H1 (cell line): Measurements from ENCODE around the gene TMTC2. TPM values are rescaled to one million over a fixed set of nuclear protein-coding genes. Genes with fewer than 3 reads are reported as not detected.

Experiments
- CTCF ChIA-PET: fragments of 300-600 bp; sonication (Branson Sonifier 250); formaldehyde crosslinking; loops from one replicate; lab custom pipeline; 2021; ENCODE audit not compliant: partially characterized antibody; lab: Charles Lee
- POLR2A ChIA-PET: fragments of 300-600 bp; sonication (Branson Sonifier 250); formaldehyde crosslinking; loops from one replicate; lab custom pipeline; 2021; ENCODE audit warnings: inconsistent platforms; ENCODE audit not compliant: partially characterized antibody; lab: Charles Lee
- DNase-seq, 2 experiments: peaks; one replicate each; pipeline versions ENCODE4 v3.0.0 to v3.0.0-alpha.2; 2010 to 2022; ENCODE audit warnings: low spot score in 2 of 2, low read depth in 1 of 2, mixed read lengths in 1 of 2
- FAIRE-seq: peaks from 2 replicates; lab custom pipeline; 2011; peaks lifted over from hg19 to GRCh38; lab: Jason Lieb, UNC
- H2AFZ ChIP-seq: 2 replicates; pipeline ENCODE4 v1.8.1; 2012; ENCODE audit warnings: low read length, inconsistent platforms
- H2AK5ac ChIP-seq: 2 replicates; pipeline ENCODE4 v1.6.1; 2013; ENCODE audit warnings: low read depth, low read length
- H2BK120ac ChIP-seq: replicated peaks from 2 replicates; pipeline ENCODE3; 2013; ENCODE audit warnings: low read depth, low read length, inconsistent platforms
- H2BK12ac ChIP-seq: 2 replicates; pipeline ENCODE4 v1.6.1; 2013; ENCODE audit warnings: low read depth, low read length
- H2BK15ac ChIP-seq: 2 replicates; pipeline ENCODE4 v1.6.1; 2013; ENCODE audit warnings: low read length
- H2BK20ac ChIP-seq: 2 replicates; pipeline ENCODE4 v1.6.1; 2013; ENCODE audit warnings: low read length
- H2BK5ac ChIP-seq: 2 replicates; pipeline ENCODE4 v1.6.1; 2013; ENCODE audit warnings: low read depth, low read length
- H3K14ac ChIP-seq: 2 replicates; pipeline ENCODE4 v1.6.1; 2013; ENCODE audit warnings: inconsistent platforms; ENCODE audit not compliant: insufficient read length
- H3K18ac ChIP-seq: 2 replicates; pipeline ENCODE4 v1.6.1; 2013; ENCODE audit warnings: low read length; ENCODE audit errors: extremely low read depth
- H3K23ac ChIP-seq: 2 replicates; pipeline ENCODE4 v1.6.1; 2013; ENCODE audit warnings: inconsistent platforms; ENCODE audit not compliant: insufficient read length
- H3K23me2 ChIP-seq: 2 replicates; pipeline ENCODE4 v1.6.1; 2013; ENCODE audit warnings: low read depth, low read length
- H3K27ac ChIP-seq: 2 replicates; pipeline ENCODE4 v1.6.1; 2011; ENCODE audit warnings: low read depth, low read length, inconsistent platforms
- H3K27me3 ChIP-seq, 4 experiments: replicated peaks in 1 of 4; 1 replicate in 1 of 4; 2 replicates in 3 of 4; pipeline versions ENCODE4 v1.6.1 to v1.8.1; 2011 to 2013; ENCODE audit warnings: low read length in 3 of 4, mild to moderate bottlenecking in 3 of 4, inconsistent platforms in 2 of 4, mixed read lengths in 2 of 4, moderate library complexity in 1 of 4; ENCODE audit not compliant: control insufficient read depth in 3 of 4, insufficient read depth in 3 of 4; ENCODE audit errors: extremely low read depth in 1 of 4
- H3K36me3 ChIP-seq, 4 experiments: 2 replicates each; pipeline versions ENCODE4 v1.6.1 to v1.8.1; 2011 to 2013; ENCODE audit warnings: mild to moderate bottlenecking in 4 of 4, low read length in 3 of 4, moderate library complexity in 2 of 4, control low read depth in 1 of 4, inconsistent platforms in 1 of 4; ENCODE audit not compliant: insufficient read depth in 4 of 4, control insufficient read depth in 2 of 4
- H3K4ac ChIP-seq: replicated peaks from 2 replicates; pipeline ENCODE3; 2013; ENCODE audit warnings: low read length, low read depth, mixed read lengths, inconsistent platforms; ENCODE audit not compliant: insufficient read length
- H3K4me1 ChIP-seq, 4 experiments: replicated peaks in 1 of 4; 1 replicate in 1 of 4; 2 replicates in 3 of 4; pipeline versions ENCODE4 v1.6.1 to v1.8.1; 2011 to 2013; ENCODE audit warnings: low read length in 3 of 4, inconsistent platforms in 2 of 4, mixed read lengths in 1 of 4; ENCODE audit not compliant: insufficient read depth in 4 of 4, control insufficient read depth in 3 of 4
- H3K4me2 ChIP-seq, 2 experiments: 2 replicates each; pipeline versions ENCODE4 v1.6.1 to v1.8.1; 2011 to 2013; ENCODE audit warnings: low read depth in 2 of 2, low read length in 2 of 2, control low read depth in 1 of 2, inconsistent platforms in 1 of 2, mild to moderate bottlenecking in 1 of 2; ENCODE audit not compliant: insufficient read depth in 1 of 2
- H3K4me3 ChIP-seq, 4 experiments: fragments of 200-600, 300-600 bp in 1 of 4; sonication (generic), shearing (Covaris generic), sonication (Bioruptor Twin) in 1 of 4; 2 replicates each; pipeline versions ENCODE4 v1.5.1 to v1.8.1; 2011 to 2016; ENCODE audit warnings: low read length in 4 of 4, low read depth in 3 of 4, control low read depth in 2 of 4, inconsistent platforms in 2 of 4, mild to moderate bottlenecking in 2 of 4, mixed read lengths in 1 of 4, moderate library complexity in 1 of 4; ENCODE audit not compliant: insufficient read depth in 2 of 4; ENCODE audit errors: extremely low read depth in 1 of 4
- H3K56ac ChIP-seq: replicated peaks from 2 replicates; pipeline ENCODE3; 2013; ENCODE audit warnings: low read depth, mild to moderate bottlenecking, mixed read lengths, low read length, inconsistent platforms; ENCODE audit not compliant: insufficient read length
- H3K79me1 ChIP-seq: 2 replicates; pipeline ENCODE4 v1.6.1; 2013; ENCODE audit warnings: low read depth, low read length, control low read depth
- H3K79me2 ChIP-seq, 2 experiments: 2 replicates each; pipeline versions ENCODE4 v1.6.1 to v1.8.1; 2012 to 2013; ENCODE audit warnings: low read length in 2 of 2, mild to moderate bottlenecking in 2 of 2, inconsistent platforms in 1 of 2; ENCODE audit not compliant: insufficient read depth in 2 of 2, control insufficient read depth in 1 of 2
- H3K9ac ChIP-seq, 4 experiments: replicated peaks in 1 of 4; 1 replicate in 1 of 4; 2 replicates in 3 of 4; pipeline versions ENCODE4 v1.6.1 to v1.8.1; 2011 to 2013; ENCODE audit warnings: low read depth in 3 of 4, low read length in 3 of 4, control low read depth in 2 of 4, mild to moderate bottlenecking in 2 of 4, moderate library complexity in 2 of 4, inconsistent platforms in 1 of 4; ENCODE audit errors: extremely low read depth in 1 of 4
- H3K9me3 ChIP-seq, 2 experiments: 2 replicates each; pipeline versions ENCODE4 v1.6.1 to v1.8.1; 2012 to 2013; ENCODE audit warnings: mild to moderate bottlenecking in 2 of 2, moderate library complexity in 2 of 2, control low read depth in 1 of 2, inconsistent platforms in 1 of 2, low read depth in 1 of 2, low read length in 1 of 2, mixed read lengths in 1 of 2; ENCODE audit not compliant: insufficient read depth in 2 of 2
- H4K20me1 ChIP-seq, 2 experiments: replicated peaks in 1 of 2; 2 replicates each; pipeline versions ENCODE3 to v1.8.1; 2011 to 2013; ENCODE audit warnings: inconsistent platforms in 2 of 2, low read length in 2 of 2, mild to moderate bottlenecking in 1 of 2; ENCODE audit not compliant: insufficient read depth in 2 of 2, control insufficient read depth in 1 of 2
- H4K5ac ChIP-seq: 2 replicates; pipeline ENCODE4 v1.6.1; 2013; ENCODE audit warnings: low read length, low read depth, mixed read lengths, inconsistent platforms; ENCODE audit not compliant: insufficient read length
- H4K8ac ChIP-seq: 2 replicates; pipeline ENCODE4 v1.8.0; 2013; ENCODE audit warnings: mild to moderate bottlenecking, moderate library complexity, low read length, inconsistent platforms; ENCODE audit not compliant: insufficient read depth; ENCODE audit errors: extremely low read depth
- H4K91ac ChIP-seq: replicated peaks from 2 replicates; pipeline ENCODE3; 2013; ENCODE audit warnings: low read length, mixed read lengths, inconsistent platforms; ENCODE audit not compliant: insufficient read length
- NANOG ChIP-seq: IDR thresholded peaks from 2 replicates; pipeline ENCODE4 v1.6.1; 2011; ENCODE audit warnings: low read length, low read depth, mild to moderate bottlenecking, inconsistent platforms; ENCODE audit not compliant: insufficient read depth, poor library complexity, severe bottlenecking
- WGBS, 2 experiments: shearing (Covaris generic) in 1 of 2; methylation state at CpG; one replicate each; pipeline versions ENCODE4 v1.1.6 to v1.1.7; 2013 to 2015; ENCODE audit warnings: low lambda C conversion rate in 2 of 2, mixed read lengths in 2 of 2, inconsistent platforms in 1 of 2, low coverage in 1 of 2, missing lambda C conversion rate in 1 of 2; ENCODE audit not compliant: insufficient replicate concordance in 2 of 2, insufficient coverage in 1 of 2, insufficient read length in 1 of 2; ENCODE audit errors: extremely low coverage in 1 of 2, missing lambda C conversion rate in 1 of 2; 5-methylcytosine and 5-hydroxymethylcytosine counted together
- polyA plus RNA-seq, 7 experiments: library from polyadenylated mRNA; depleted of rRNA in 3 of 7; stranded (reverse) in 5 of 7; unstranded in 2 of 7; fragments of >200 nt in 5 of 7; fragments of 200-250 nt in 2 of 7; gene quantifications; 1 replicate in 5 of 7; 2 replicates in 1 of 7; 4 replicates in 1 of 7; pipeline versions ENCODE4 v1.2.1 to v1.2.3, GENCODE V29; 2011 to 2013; ENCODE audit warnings: missing spikeins in 2 of 7, mixed read lengths in 2 of 7
- total RNA-seq: library from RNA; stranded (reverse); fragmentation: NEBNext Ultra II Directional; extraction: Animal tissue kit (Norgen Biotek cat#: 25700); gene quantifications from 2 replicates; pipeline ENCODE4 v1.2.1, GENCODE V29; 2021
- TF ChIP-seq, protein P1 (sequence below): IDR thresholded peaks from 2 replicates; pipeline ENCODE4 v1.6.1; 2012; ENCODE audit warnings: inconsistent platforms

The TMTC2 gene
- total and polyA plus RNA-seq, 2 of the 8 experiments (the other 6 are each of a cell fraction or from before 2014, with no cell fraction given) = 2.3 to 3.9 TPM

DNA sequence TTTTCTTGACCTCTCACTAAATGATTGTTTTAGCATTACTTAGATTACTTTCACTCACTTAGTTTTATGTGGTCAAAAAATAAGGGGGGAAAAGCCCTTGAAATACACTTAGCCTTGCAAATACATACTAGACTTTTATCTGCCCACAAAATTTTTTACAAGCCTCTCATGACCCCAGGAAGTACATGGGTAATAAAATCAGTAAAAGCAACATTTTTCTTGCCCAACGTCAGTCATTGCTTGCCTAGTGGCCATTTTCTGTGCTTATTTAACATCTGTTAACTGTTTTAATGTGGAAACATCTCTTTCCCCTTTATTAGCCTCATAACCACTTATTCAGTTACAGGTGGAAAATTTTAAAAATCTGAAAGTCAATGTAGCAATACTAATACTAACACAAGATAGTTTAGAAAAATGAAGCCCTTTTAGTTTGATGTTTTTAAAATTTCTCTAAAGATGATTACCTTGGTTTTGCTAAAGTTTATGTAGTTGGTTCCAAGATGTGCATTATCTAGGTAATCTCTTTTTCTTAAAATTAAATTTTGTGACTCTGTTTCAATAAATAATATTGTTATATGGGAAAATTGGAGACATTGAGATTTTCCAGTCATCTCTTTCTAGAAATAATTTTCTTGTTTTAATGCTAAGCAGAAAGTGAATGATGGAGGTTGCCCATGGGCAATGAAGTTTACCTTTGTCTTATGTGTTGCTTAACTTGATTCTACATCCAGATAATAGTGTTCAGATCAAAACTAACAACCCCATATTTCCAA lies 175.5 kb downstream of the TMTC2 start:
- no peak overlapping the region for H4K5ac ChIP-seq
- no peak overlapping the region for H4K91ac ChIP-seq
- no peak overlapping the region for H3K27ac ChIP-seq
- no peak overlapping the region for H2BK120ac ChIP-seq
- no peak overlapping the region for H3K4me2 ChIP-seq
- H2BK15ac ChIP-seq = no peak overlapping the region
- DNase-seq (no peak), FAIRE-seq (no peak)
- no peak overlapping the region for H3K56ac ChIP-seq
- no peaks in the 10 kb centered on the region for H3K79me2 ChIP-seq
- 95% methylated on average over 1 of the region's 1 CpG; no CpG with 5 or more reads in 1 of the 2 experiments for WGBS, 2 experiments
- H3K27me3 ChIP-seq = no peaks in the 10 kb centered on the region; a peak in 1 of 7 replicates
- H3K23me2 ChIP-seq = no peaks in the 10 kb centered on the region
- no peak overlapping the region for H3K9ac ChIP-seq
- H3K18ac ChIP-seq = no peak overlapping the region
- peaks cover 3 to 6% (median 5%) of the 10 kb centered on the region in 4 experiments; a peak in 5 of 7 replicates for H3K4me1 ChIP-seq
- no peak overlapping the region for H3K14ac ChIP-seq
- no peaks in the 10 kb centered on the region for H3K9me3 ChIP-seq
- POLR2A ChIA-PET = no interaction called here
- peaks cover 0 to 1% (median 0%) of the 10 kb centered on the region in 4 experiments; a peak in 2 of 8 replicates for H3K36me3 ChIP-seq
- H3K4ac ChIP-seq = no peak overlapping the region
- H3K23ac ChIP-seq = no peak overlapping the region
- CTCF ChIA-PET = interaction anchor here (3.1 kb wide), 1 partner anchor 176 kb away, joined by 10 read pairs; the partner anchor contains the start of gene TMTC2
- H2BK12ac ChIP-seq = no peak overlapping the region
- H2AK5ac ChIP-seq = no peak overlapping the region
- H3K79me1 ChIP-seq = no peaks in the 10 kb centered on the region
- H3K4me3 ChIP-seq = no peak overlapping the region
- no peaks in the 10 kb centered on the region for H4K20me1 ChIP-seq
- no peak overlapping the region for H2AFZ ChIP-seq
- no peak overlapping the region for H4K8ac ChIP-seq
- H2BK5ac ChIP-seq = no peak overlapping the region
- no peak overlapping the region for H2BK20ac ChIP-seq
- TF ChIP-seq, protein P1, sequence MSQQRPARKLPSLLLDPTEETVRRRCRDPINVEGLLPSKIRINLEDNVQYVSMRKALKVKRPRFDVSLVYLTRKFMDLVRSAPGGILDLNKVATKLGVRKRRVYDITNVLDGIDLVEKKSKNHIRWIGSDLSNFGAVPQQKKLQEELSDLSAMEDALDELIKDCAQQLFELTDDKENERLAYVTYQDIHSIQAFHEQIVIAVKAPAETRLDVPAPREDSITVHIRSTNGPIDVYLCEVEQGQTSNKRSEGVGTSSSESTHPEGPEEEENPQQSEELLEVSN = no peak
- no peak for TF ChIP-seq NANOG
- TF ChIP-seq, all 59 proteins: peak for 0
